ENCODE results near the gene GSTM1. TPM values are rescaled to one million over a fixed set of nuclear protein-coding genes. Genes with fewer than 3 reads are reported as not detected.

The GSTM1 gene
- polyA plus RNA-seq, 1 donor: 1.1 TPM

Other genes with a start within 250 kb of the GSTM1 start
- 0.60 TPM for gene SYPL2, start 221.3 kb upstream of the GSTM1 start, polyA plus RNA-seq
- 6.1 TPM for gene ATXN7L2, start 203.9 kb upstream of the GSTM1 start, polyA plus RNA-seq
- 7.2 TPM for gene CYB561D1, start 193.7 kb upstream of the GSTM1 start, polyA plus RNA-seq
- 2.0 TPM for gene AMIGO1, start 178.1 kb upstream of the GSTM1 start, polyA plus RNA-seq
- 0.93 TPM for gene GPR61, start 147.9 kb upstream of the GSTM1 start, polyA plus RNA-seq
- gene GNAI3, start 139.2 kb upstream of the GSTM1 start, polyA plus RNA-seq: 7.5 TPM
- not detected for gene GNAT2, start 68.2 kb upstream of the GSTM1 start, polyA plus RNA-seq
- gene AMPD2, start 68.0 kb upstream of the GSTM1 start, polyA plus RNA-seq: 61.2 TPM
- gene GSTM4, start 31.7 kb upstream of the GSTM1 start, polyA plus RNA-seq: 68.4 TPM
- gene GSTM2, start 19.8 kb upstream of the GSTM1 start, polyA plus RNA-seq: 197 TPM
- 7.2 TPM for gene GSTM5, start 24.4 kb downstream of the GSTM1 start, polyA plus RNA-seq
- 132 TPM for gene GSTM3, start 53.2 kb downstream of the GSTM1 start, polyA plus RNA-seq
- gene EPS8L3, start 76.1 kb downstream of the GSTM1 start, polyA plus RNA-seq: 343 TPM
- gene CSF1, start 223.0 kb downstream of the GSTM1 start, polyA plus RNA-seq: 9.0 TPM

All from large intestine (tissue), 1 donor.